ENCODE measurements around the gene GRIN3A.
"Not testable (repeated sequence)": the region's sequence is repeated elsewhere in the genome, so short reads cannot be mapped to it uniquely, and the experiment has no call there.

The GRIN3A gene

GRCh38 chr9:101631892-101632291 is 106.6 kb downstream of the GRIN3A start:
- no peak for DNase-seq

- no peak for DNase-seq
Observed at GRCh38 chr9:101629636-101630035, 108.8 kb downstream of the GRIN3A start.

GRCh38 chr9:101628173-101628572 is 110.3 kb downstream of the GRIN3A start:
- no peak for DNase-seq

- no peak for DNase-seq
Observed at GRCh38 chr9:101626295-101626694, 112.2 kb downstream of the GRIN3A start.

- DNase-seq, result no peak
Observed at GRCh38 chr9:101625876-101626275, 112.6 kb downstream of the GRIN3A start.

- DNase-seq, result no peak
Observed at GRCh38 chr9:101620452-101620851, 118.0 kb downstream of the GRIN3A start.

GRCh38 chr9:101618698-101619097 is 119.7 kb downstream of the GRIN3A start:
- DNase-seq, result no peak

GRCh38 chr9:101605547-101605946 is 132.9 kb downstream of the GRIN3A start:
- no peak for DNase-seq

GRCh38 chr9:101604296-101604695 is 134.2 kb downstream of the GRIN3A start:
- DNase-seq, result no peak

GRCh38 chr9:101601904-101602765 is 136.3 kb downstream of the GRIN3A start:
- DNase-seq, result peak; percentile 31

GRCh38 chr9:101594796-101595195 is 143.7 kb downstream of the GRIN3A start, which contains the start of gene PPP3R2:
TSS of gene PPP3R2 (minus strand) at chr9:101594969. CDS start at chr9:101594921, 48 bp downstream.
- DNase-seq, result no peak

- no peak for DNase-seq
Observed at GRCh38 chr9:101593345-101593744, 145.1 kb downstream of the GRIN3A start.

GRCh38 chr9:101592788-101593187 is 145.7 kb downstream of the GRIN3A start:
- DNase-seq, result no peak

- no peak for DNase-seq
Observed at GRCh38 chr9:101591787-101592446, 146.5 kb downstream of the GRIN3A start.

- DNase-seq, result no peak
Observed at GRCh38 chr9:101590901-101591300, 147.5 kb downstream of the GRIN3A start.

GRCh38 chr9:101590074-101590473 is 148.4 kb downstream of the GRIN3A start:
- DNase-seq, result not testable (repeated sequence)

GRCh38 chr9:101587332-101588043 is 151.0 kb downstream of the GRIN3A start:
- DNase-seq, result no peak

- no peak for DNase-seq
Observed at GRCh38 chr9:101586651-101587050, 151.8 kb downstream of the GRIN3A start.

- no peak for DNase-seq
Observed at GRCh38 chr9:101585740-101586139, 152.7 kb downstream of the GRIN3A start.

GRCh38 chr9:101582553-101582952 is 155.9 kb downstream of the GRIN3A start:
- no peak for DNase-seq

GRCh38 chr9:101579711-101580545 is 158.5 kb downstream of the GRIN3A start:
- DNase-seq, result no peak

- DNase-seq, result no peak
Observed at GRCh38 chr9:101578378-101578777, 160.1 kb downstream of the GRIN3A start.

Data from CD4-positive, alpha-beta T cell treated with Interleukin-4 for 4 hours (primary cell).